HG02610 (cell line): ENCODE measurements around the gene RUNX1.

ENCODE experiments used
- ATAC-seq: cut with Tn5 transposase; IDR thresholded peaks from one replicate; pipeline ENCODE4 v1.9.1; 2021; ENCODE audit warnings: mild to moderate bottlenecking, moderate library complexity; ENCODE audit not compliant: unreplicated experiment

RUNX1 gene

DNA sequence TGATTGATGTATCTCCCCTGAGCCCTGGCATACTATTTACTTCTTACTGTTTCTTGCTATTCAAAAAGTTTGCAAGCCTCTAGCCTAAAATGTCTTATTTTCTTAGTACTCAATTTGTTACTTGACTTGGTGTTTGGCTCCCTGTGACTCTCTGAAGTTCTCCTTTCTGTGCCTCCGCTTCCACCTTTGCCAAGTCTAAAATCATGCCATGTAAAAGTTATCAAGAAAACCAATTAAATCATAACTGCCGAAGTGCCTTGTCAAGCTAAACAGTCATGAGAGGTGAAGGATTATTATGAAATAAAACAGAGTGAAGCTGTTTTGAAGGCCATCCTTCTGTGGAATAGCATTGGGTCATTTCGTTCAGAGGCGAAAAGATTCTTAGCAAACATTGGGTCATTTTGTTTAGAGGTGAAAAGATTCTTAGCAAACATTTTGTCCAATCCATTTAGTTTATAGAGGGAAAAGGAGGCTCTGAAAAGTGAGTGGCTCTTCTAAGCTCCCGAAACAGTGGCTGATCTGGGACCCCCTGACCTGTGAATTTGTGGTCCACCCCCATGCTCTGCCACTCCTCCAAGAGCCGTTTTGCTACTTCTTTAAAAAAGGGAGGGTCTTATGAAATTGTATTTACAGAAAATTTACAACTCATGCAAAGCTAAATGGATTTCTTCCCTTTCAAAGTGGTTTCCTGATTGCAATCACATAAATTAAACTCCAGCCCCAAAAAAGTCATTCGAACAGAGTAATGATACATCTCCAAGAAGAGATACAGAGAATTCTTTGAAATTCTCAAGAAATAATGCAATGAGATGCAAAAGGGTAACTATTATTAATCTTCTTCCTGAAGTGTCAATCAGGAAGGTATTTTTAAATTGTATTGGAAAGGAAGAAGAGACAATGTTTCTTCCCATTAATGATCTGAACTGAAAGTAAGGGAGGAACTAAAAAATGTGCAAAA lies 141.4 kb downstream of the RUNX1 start:
- no peak for ATAC-seq

DNA sequence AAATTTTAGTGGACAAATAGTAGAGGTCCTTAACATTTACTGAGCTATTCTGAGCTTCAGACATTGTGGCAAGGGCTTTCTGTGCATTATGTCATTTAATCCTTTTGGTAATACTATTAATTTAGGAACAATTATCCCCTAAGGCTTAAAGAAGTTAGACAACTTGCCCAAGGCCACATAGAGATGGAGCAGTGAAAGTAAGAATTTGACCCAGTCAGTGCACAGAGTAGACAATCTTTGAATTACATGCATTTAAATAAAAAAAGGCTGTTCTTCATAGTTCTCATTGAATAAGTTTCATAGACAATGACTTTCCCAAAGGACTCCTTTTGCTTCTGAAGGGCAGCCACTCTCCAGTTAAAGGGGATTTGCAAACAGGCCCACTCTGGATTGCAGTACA lies 142.7 kb downstream of the RUNX1 start:
- no peak for ATAC-seq

DNA sequence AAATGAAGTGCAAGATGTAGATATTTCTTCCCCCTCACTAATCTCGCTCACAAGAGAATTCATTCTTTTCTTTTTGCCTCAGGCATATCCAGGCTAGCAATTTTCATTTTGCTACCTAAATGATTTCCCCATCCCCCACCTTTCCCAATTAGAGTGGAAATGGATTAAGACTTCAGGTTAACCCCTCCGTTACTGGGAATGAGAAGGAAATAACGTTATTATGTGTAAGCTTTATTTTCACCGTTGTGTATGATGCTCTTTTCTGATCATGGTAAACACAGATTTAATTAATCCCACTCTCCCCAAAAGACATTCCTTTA lies 143.9 kb downstream of the RUNX1 start:
- no peak for ATAC-seq

DNA sequence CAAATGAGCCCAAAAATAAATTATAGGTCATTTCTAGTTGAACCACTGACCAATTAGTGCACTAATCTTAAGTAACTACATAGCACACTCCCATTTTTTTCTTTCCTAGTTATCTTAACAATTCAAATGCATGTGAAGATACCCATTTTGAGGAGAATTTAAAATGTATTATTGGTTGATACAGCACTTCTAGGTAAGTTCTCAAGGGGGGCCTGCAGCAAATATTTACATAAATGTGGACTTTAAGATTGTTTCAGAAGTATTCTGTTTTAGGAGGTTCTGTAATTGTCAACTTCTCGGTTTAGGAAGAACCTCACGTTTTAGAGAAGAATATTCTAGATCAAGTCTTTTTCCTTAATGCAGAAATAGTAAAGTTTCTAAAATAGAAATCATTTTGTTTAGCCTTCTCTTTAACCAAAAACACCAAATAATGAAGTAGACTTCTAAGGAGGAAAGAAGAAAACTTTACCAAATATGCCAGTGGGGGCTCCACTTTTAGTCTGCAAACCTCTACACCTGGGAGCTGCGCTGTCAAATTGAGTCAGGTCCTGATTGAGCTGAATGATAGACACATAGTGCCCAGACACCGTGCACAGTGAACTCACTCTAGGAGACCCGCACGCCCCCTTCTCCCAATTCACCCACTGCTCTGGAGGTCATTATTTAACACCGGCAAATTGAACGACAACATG lies 144.4 kb downstream of the RUNX1 start:
- ATAC-seq = no peak

DNA sequence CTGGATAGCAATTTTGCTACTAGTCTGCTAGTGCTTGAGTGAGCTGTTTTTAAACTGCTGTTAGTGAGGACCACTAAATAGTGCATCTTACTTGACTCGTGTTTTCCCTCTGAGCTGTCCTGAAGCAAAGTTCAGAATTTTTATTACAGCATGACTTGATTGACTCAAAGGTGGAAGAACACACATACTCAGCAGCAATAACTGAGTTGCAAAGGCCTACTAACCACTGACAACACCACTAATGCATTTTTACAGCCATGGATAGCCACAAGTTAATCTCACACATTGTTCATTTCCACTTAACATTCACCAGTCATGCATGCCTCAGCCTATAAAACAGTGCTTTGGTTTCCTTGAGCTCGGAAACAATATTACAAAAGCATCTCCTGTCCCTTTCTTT lies 148.7 kb downstream of the RUNX1 start:
- ATAC-seq = no peak

DNA sequence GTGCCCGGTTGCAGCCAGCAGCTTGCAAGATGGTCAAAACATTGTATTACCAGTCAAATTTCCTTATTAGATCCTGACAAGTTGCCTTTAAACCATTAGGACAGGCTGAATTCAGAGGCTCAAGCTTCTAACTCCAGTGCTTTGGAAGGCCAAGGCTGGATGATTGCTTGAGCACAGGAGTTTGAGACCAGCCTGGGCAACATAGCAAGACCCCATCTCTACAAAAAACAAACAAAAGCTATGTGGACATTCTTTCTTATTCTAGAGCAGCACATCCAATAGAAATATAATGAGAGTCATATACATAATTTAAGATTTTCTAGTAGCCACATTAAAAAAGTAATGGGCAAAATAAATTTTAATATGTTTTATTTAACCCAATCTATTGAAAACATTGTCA lies 149.3 kb downstream of the RUNX1 start:
- ATAC-seq = no peak

DNA sequence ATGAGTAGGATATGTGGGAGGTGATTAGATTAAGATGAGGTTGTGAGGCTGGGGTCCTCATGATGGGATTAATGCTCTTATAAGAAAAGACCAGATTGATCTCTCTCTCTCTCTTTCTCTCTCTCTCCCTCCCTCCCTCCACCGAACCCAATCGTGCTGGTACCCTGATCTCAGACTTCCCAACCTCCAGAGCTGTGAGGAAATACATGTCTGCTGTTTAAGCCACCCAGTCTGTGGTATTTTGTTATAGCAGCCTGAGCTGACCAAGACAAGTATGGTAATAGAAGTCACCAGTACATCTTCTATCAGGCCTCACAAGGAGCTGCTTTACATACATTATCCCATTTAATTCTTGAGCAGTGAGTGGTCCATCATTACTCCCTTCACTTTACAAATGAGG lies 149.8 kb downstream of the RUNX1 start:
- ATAC-seq = no peak

DNA sequence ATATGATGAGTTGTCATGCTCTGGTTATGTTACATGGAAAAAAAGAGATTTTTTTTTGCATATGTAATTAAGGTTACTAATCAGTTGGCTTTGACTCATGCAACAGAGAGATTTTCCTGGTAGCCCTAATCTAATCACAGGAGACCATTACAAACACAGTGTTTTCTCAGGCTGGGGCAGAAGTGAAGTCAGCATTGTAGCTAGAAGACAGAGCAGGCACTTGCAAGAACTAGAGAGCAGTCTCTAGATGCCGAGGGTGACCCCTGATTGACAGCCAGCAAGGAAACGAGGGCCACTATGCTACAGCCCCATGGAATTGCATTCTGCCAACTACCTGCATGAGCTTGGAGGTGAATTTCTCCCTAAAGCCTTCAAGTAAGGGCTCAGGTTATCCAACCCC lies 151.3 kb downstream of the RUNX1 start:
- ATAC-seq = no peak

DNA sequence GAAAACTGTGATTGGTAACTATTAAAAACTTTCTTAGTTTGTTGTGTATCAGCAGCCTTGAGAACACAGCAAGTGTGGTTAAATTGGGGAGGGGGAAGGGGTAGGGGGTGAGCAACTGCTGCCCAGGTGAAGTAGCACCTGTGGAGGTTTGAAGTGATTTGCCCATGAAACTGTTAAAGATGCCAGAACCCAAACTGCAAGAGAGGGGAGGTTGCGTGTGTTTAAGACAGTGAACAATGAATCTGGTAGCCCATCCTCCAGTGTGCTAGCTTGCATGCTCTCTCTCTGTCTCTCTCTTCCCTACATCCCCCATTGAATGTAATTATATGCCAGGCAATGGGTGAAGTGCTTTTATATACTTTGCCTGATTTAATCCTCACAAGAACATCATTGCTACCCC lies 154.7 kb downstream of the RUNX1 start:
- ATAC-seq = no peak

DNA sequence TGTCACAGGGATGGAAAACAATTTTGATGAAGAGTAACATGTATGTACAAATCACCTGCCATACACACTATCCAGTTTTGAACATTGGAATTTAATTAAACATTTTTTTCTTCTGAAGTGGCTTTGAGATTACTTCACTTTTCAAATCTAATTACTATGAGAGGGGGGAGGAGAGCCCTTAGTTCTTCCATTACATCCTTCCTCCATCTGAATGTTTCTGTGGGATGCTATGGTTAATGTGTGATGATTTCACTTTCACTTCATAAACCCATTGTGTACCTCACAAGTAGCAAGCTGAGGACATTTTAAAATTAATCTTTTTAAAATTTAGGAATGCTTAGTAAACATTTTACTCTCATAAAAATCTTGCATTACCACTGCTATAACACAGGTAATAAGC lies 156.9 kb downstream of the RUNX1 start:
- ATAC-seq = no peak

DNA sequence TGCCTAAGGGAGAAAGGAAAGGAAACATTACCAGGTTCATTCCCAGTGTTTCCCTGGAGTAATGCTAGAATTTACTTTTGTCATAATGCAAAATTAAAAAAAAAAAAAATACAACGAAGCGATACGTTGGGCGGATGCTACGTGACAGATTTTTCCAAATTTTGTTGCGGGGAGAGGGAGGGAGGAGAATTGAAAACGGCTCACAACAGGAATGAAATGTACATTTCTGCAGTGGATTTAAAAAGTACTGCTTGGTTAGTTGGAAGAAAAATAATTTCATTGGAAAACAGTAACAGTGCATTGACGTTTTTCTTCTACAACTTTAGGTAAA lies 157.5 kb downstream of the RUNX1 start:
- ATAC-seq = no peak

DNA sequence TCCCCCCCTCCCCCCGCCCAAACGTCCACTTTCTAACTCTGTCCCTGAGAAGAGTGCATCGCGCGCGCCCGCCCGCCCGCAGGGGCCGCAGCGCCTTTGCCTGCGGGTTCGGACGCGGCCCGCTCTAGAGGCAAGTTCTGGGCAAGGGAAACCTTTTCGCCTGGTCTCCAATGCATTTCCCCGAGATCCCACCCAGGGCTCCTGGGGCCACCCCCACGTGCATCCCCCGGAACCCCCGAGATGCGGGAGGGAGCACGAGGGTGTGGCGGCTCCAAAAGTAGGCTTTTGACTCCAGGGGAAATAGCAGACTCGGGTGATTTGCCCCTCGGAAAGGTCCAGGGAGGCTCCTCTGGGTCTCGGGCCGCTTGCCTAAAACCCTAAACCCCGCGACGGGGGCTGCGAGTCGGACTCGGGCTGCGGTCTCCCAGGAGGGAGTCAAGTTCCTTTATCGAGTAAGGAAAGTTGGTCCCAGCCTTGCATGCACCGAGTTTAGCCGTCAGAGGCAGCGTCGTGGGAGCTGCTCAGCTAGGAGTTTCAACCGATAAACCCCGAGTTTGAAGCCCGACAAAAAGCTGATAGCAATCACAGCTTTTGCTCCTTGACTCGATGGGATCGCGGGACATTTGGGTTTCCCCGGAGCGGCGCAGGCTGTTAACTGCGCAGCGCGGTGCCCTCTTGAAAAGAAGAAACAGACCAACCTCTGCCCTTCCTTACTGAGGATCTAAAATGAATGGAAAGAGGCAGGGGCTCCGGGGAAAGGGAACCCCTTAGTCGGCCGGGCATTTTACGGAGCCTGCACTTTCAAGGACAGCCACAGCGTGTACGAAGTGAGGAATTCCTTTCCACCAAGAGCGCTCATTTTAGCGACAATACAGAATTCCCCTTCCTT lies 158.1 kb downstream of the RUNX1 start:
- no peak for ATAC-seq

DNA sequence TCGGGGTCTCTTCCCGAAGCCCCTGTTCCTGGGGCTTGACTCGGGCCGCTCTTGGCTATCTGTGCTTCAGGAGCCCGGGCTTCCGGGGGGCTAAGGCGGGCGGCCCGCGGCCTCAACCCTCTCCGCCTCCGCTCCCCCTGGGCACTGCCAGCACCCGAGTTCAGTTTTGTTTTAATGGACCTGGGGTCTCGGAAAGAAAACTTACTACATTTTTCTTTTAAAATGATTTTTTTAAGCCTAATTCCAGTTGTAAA lies 158.7 kb downstream of the RUNX1 start:
- no peak for ATAC-seq

DNA sequence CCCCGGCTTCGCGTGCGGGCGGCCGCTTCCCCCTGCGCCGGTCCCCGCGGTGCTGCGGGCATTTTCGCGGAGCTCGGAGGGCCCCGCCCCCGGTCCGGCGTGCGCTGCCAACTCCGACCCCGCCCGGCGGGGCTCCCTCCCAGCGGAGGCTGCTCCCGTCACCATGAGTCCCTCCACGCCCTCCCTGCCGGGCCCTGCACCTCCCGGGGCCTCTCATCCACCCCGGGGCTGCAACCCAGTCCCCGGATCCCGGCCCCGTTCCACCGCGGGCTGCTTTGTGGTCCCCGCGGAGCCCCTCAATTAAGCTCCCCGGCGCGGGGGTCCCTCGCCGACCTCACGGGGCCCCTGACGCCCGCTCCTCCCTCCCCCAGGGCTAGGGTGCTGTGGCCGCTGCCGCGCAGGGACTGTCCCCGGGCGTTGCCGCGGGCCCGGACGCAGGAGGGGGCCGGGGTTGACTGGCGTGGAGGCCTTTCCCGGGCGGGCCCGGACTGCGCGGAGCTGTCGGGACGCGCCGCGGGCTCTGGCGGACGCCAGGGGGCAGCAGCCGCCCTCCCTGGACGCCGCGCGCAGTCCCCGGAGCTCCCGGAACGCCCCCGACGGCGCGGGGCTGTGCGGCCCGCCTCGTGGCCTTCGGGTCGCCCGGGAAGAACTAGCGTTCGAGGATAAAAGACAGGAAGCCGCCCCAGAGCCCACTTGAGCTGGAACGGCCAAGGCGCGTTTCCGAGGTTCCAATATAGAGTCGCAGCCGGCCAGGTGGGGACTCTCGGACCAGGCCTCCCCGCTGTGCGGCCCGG lies 159.2 kb downstream of the RUNX1 start:
- peak; percentile 35 for ATAC-seq

DNA sequence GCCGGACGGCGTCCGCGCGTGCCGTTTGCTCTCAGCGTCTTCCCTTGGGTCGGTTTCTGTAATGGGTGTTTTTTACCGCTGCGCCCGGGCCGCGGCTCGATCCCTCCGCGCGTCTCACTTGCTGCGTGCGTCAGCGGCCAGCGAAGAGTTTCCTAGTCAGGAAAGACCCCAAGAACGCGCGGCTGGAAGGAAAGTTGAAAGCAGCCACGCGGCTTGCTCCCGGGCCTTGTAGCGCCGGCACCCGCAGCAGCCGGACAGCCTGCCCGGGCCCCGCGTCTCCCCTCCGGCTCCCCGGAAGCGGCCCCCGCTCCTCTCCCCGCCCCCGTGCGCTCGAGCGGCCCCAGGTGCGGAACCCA lies 159.8 kb downstream of the RUNX1 start:
- no peak for ATAC-seq

DNA sequence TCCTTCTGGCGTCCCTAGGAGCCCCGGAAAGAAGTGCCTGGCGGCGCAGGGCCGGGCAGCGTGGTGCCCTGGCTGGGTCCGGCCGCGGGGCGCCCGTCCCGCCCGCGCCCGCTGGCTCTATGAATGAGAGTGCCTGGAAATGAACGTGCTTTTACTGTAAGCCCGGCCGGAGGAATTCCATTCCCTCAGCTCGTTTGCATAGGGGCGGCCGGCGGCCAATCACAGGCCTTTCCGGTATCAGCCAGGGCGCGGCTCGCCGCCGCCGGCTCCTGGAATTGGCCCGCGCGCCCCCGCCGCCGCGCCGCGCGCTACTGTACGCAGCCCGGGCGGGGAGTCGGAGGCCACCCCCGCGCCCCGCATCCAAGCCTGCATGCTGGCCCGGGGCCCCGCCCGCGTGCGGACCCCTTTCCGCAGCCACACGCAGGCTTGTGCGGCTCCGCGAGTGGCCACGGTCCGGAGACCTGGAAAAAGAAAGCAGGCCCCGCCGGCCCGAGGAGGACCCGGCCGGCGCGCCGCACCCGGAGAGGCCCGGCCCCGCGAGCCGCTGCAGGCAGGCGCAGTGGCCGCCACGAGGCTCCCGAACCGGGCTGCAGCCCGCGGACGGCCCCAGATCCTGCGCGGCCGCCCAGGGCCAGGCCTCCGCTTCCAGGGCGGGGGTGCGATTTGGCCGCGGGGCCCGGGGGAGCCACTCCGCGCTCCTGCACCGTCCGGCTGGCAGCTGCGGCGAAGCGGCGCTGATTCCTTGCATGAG lies 160.4 kb downstream of the RUNX1 start:
- peak; percentile 50 for ATAC-seq

DNA sequence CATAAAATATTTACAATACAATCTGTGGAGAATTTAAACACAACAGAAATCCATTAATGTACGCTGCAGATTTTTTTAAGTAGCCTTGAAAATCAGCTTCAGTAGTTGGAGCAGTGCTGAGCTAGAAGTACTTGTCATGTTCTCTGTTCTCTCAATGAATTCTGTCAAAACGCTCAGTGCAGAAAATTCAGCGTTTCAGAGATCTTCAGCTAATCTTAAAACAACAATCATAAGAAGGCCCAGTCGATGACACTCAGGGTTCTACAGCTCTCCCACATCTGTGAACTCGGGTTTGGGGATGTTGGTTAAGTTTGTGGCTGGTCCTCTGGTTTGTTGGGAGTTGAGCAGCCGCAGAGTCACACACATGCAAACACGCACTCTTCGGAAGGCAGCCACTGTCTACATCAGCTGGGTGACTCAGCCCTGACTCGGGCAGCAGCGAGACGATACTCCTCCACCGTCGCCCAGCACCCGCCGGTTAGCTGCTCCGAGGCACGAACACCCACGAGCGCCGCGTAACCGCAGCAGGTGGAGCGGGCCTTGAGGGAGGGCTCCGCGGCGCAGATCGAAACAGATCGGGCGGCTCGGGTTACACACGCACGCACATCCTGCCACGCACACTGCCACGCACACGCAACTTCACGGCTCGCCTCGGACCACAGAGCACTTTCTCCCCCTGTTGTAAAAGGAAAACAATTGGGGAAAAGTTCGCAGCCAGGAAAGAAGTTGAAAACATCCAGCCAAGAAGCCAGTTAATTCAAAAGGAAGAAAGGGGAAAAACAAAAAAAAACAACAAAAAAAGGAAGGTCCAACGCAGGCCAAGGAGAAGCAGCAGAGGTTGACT lies 161.2 kb downstream of the RUNX1 start:
- ATAC-seq = peak; percentile 38

DNA sequence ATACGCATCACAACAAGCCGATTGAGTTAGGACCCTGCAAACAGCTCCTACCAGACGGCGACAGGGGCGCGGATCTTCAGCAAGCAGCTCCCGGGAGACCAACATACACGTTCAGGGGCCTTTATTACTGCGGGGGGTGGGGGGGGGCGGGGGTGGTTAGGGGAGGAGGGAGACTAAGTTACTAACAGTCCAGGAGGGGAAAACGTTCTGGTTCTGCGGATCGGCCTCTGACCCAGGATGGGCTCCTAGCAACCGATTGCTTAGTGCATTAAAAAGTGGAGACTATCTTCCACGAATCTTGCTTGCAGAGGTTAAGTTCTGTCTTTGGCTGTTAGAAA lies 162.0 kb downstream of the RUNX1 start:
- ATAC-seq = no peak

DNA sequence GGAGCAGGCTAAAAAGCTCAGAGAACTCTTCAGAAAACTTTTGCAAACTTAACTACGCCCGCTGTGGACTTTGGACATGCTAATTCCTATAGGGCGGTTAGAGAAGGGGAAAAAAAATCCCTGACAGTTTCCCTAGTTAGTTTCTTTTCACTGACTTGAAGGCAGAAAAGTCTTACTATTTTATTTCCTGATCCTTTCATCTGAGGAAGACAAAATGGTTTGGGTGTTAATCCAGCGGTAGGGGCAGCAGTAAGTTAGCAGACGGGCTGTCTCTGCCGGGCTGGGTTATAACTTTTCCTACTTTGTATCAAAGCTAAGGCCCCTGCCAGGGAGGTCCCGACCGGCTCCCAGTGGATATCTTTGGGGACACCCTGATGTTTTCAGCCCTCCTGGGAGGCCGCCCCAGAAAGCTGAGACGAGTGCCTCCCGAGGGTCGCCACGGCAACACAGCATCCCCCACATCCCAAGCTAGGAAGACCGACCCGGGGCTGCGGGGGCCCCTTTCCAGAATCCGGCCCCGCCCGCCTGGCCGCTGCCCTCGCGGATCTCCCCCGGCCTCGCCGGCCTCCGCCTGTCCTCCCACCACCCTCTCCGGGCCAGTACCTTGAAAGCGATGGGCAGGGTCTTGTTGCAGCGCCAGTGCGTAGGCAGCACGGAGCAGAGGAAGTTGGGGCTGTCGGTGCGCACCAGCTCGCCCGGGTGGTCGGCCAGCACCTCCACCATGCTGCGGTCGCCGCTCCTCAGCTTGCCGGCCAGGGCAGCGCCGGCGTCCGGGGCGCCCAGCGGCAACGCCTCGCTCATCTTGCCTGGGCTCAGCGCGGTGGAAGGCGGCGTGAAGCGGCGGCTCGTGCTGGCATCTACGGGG lies 162.6 kb downstream of the RUNX1 start:
- ATAC-seq = no peak
